NOMO-1 treated with DMSO at 0.1 percent for 48 hours (cell line): ENCODE measurements around the gene CCDC33.

Experiments
- DNase-seq: peaks from one replicate; lab custom pipeline; 2025; ENCODE audit not compliant: unreplicated experiment; lab: John Stamatoyannopoulos, UW

CCDC33 gene

DNA sequence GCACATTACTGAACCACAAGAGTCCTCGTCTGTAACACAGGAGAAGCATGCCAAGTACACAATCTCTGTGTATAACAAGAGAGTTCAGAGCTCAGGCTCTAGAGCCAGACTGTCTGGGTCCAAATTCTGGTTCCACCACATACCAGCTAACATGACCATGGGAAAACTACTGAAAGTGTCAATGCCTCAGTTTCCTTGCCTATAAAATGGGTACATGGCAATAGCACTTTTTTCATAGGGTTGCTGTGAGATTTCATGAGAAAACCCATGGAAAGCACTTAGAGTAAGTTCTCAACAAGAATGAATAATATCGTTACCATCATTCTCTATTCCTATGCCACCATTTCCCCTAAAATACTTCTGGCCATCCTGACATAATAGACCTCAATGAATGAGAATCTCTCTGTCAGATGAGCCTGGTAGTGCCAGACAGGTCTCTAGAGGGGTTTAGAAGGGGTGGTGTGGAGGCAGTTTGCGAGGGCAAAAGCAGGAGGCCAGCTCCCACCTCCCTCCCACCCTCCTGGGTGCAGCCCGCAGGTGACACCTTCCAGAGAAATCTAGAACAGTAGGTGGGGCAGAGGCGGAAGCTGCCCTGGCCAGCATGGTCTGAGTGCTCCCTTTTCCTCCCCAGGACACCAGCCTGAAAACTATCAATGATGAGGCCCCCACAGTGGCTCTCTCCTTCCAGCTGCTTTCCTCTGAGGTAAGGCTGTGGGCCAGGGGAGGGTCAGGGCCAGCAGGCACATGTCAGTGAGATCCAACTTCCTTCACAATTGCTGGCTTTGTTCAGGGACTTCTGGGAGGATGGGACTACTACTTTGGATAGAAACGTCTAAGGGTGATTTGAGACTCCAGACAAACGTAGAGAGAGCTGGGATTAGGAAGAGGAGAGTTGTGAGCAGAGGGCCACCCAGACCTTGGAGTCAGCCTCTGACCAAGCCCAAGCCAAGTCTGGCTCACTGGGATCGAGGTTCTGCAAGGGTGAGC lies 45.3 kb downstream of the CCDC33 start:
- no peak for DNase-seq

DNA sequence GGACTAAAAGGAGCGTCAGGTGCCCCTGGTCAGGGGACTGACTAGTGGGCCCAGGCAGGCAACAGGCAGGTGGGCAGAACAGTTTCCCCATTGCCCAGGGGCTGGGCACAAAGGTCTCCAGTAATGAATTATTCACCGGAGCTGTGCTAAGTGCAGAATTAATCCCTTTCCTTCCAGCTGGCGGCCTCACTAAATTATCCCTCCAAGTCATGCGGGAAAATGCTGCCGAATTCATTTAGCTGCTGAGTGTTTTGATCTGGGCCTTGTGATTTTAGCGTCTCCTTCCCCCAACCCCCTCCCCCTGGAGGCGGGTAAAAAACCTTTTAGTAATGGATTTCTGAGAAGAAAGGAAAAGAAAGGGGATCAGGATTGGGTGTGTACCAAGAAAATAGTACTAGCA lies 47.2 kb downstream of the CCDC33 start:
- DNase-seq, result no peak

- DNase-seq, result no peak
Observed at GRCh38 chr15:74289671-74290070, 53.5 kb downstream of the CCDC33 start.

- no peak for DNase-seq
Observed at GRCh38 chr15:74290645-74291044, 54.5 kb downstream of the CCDC33 start.

DNA sequence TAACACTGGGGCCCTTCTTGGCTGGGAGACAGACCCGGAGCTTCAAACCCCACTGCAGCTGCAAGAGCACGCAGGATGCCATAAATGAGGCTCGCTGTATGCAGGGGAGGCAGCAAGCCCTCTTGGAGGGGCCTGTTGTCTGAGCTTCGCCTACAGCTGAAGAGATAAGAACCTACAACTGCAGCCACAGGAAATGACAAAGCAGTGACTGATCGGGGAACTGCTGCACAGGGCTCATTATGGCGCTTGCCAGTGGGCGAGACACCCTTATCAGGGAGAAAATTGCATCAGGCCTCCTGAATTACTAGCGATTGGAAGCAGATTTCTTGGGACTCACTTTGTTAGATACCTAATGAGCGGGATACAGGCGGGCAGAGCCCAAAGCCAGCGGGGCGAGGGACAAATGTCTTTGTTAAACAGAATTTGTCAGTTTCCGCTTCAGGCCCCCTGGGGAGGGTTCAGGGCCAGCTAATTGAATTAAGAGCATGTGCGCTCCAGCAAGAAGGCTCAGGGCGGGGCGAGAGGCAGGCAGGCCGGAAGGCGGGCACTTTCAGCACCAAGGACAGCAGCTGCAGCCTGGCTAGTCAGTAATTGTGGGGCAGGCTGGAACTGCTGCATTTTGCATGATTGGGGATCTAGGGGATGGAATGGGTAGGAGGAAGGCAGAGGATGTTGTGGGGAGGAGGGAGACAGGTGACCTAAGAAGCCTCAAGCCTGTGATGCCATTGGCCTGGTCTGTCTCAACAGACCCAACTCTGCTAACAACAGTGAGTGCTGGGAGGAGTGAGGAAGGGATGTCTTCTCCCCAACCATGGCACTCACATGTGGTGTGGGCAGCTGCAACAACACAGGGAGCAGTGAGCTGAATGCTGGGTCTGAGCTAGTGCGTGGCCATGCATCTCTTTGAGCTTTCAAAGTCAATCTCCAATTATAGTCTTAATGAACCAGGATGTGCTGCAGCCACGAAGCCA lies 55.3 kb downstream of the CCDC33 start:
- DNase-seq, result peak; percentile 63

GRCh38 chr15:74293021-74293810 lies 57.1 kb downstream of the CCDC33 start:
- no peak for DNase-seq

GRCh38 chr15:74294010-74294409 lies 57.9 kb downstream of the CCDC33 start:
- DNase-seq, result no peak

GRCh38 chr15:74295800-74296199 lies 59.7 kb downstream of the CCDC33 start:
- DNase-seq, result no peak

GRCh38 chr15:74297887-74298286 lies 61.8 kb downstream of the CCDC33 start:
- DNase-seq, result no peak

DNA sequence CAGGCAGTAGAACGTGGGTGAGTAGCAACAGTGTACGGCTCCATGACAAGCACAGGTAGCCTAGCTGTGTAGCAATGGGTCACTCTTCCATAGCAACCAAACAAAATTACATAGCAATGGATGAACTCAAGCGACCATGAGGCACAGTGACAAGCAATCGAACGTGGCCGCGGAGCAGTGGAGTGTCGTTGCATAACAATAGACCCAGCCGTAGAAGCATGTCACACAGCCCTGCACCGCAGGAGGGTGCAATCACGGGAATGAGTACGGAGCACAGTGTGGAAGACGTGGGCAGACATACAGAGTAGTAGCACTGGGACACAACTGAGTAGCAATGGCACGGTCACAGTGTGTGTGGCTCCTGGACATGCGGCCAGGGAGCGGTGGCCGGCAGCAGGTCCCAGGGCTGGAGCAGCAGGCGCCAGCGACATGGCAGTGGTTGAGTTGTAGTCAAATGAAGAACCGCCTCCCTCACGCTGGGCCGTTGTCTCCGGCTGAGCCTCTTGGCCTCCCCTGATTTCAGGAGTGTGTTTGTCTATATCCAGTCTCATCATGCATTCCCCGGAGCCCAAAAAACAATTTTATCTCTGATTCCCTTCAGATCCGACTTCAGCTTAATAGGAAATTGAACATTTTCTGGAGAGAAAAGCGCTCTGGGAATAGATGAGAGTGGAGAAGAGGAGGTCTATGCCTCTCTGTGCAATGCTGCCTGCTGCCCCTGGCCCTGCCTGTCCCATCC lies 64.1 kb downstream of the CCDC33 start:
- no peak for DNase-seq

GRCh38 chr15:74301583-74302361 lies 65.6 kb downstream of the CCDC33 start:
- no peak for DNase-seq

DNA sequence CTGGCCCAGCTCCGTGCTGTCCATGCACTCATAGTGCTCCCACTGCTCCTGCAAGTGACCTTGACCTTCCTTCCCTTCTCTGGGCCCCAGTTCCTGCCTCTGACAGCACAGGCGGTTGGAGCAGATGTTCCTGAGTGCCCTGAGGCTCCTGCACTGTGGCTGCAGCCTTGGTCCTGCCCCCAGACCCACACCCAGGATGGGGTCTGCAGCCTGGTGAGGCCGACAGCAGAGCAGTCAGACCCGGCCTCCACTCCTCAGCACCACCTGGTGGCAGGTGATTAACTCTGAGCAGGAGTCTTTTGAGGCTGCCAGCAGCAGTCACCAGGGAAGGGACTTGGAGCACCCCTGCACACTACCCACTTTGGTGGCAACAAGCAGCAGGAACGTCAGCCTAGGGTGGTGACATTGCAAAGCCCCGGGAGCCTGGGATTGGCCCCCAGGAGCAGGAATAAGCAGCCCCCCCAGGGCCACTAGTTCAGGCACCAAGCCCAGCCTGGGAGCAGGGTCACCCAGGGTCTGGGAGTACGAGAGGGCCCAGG lies 66.8 kb downstream of the CCDC33 start:
- no peak for DNase-seq

DNA sequence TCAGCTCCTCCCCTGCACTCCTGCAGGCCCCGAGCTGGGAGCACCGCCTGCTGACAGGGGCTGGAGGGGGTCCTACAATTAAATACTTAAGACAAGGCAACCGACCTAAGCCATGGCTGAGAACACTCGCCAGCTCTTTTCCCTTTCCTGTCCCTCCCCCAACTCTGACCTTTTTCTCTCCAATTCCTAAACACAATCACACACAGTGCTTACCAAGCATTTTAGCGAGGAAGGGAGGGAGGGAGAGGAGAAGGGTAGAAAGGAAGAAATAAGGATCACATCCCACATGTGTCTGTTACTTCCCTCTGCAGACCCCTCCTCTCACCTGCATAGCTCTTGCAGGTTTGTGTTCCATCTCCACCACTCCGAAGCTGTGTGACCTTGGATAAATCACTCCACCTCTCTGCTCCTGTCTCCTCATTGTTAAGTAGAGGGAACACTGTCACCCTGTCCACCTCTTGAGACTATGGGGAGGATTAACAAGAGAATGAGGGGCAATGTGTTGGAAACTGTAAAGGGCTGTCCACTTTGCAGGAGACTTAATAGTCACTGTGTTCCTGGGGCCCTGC lies 67.7 kb downstream of the CCDC33 start:
- DNase-seq, result no peak

- DNase-seq, result no peak
Observed at GRCh38 chr15:74304431-74304830, 68.3 kb downstream of the CCDC33 start.

- no peak for DNase-seq
Observed at GRCh38 chr15:74305687-74306086, 69.6 kb downstream of the CCDC33 start.

DNA sequence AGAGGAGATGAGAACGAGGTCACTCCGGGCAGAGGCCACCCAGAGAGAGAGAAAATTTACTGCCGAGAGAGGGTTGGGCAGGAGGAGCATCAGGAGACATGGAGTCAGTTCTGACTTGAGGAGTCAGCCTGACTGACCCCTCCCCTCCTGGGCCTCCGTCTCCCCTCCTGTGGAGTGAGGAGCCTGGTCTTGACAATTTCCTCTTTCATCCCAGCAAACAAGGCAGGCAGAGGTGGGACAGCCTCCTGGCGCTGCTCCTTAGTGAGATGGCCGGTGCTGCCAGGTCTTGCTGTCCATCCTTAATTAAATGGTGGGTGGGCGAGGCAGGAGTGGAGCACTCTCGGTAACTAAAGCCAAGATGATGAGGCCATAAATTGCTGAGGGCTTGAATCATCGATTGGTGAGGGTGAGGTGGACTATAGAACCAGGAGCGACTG lies 70.7 kb downstream of the CCDC33 start:
- DNase-seq, result no peak

DNA sequence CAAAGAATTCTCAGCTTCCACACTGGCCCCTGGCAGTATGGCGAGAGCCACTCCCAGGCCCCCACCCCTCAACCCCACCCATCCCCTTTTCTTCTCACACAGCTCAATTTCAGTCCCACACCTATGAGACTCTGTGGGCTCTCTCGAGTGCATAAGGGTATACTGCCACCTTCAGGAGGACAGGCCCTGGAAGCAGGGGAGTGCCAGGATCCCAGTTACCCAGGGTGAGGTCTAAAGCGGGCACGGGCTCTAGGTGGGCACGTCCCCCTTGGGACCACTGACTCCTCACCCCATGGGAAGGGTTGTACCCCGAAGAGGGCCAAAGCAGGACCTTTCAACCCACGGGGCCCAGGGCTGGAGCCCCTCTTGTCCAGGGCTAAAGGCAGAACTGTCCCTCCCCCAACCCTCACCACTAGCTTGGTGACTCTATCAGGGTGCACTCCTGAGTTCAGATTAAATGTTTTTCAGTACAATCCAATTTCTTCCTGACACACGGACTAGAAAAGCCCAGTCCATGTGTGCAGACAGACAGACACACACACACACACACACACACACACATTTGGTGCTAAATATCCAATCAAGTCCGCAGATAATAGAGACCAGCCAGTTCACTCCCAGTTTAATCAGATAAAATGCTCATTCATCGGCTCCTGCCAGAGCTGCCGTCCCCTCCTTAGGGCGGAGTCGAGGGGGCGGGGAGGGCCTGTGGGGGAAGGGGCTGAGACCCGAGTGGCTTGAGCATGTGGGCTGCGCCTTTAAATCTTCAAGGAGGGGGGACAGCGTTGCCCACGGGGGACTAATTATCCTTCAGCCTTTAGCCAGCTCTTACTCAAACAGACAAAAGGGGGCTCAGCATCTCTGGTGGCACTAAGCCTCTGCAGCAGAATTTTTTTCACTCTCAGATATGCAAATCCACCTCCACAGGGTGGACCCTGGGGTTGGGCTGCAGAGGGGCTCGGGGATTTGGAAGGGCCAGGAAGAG lies 72.0 kb downstream of the CCDC33 start:
- DNase-seq, result peak; percentile 15
